Adipose tissue (tissue), 3 donors: Measurements from ENCODE around the gene TMEM41B. TPM values are rescaled to one million over a fixed set of nuclear protein-coding genes. Genes with fewer than 3 reads are reported as not detected.
"Not testable (repeated sequence)": the region's sequence is repeated elsewhere in the genome, so short reads cannot be mapped to it uniquely, and the experiment has no call there.

Source experiments
- H3K27ac ChIP-seq: one replicate; pipeline ENCODE4 v1.5.1; 2013; ENCODE audit warnings: low read depth, low read length
- WGBS, 3 donors: extraction: QIAGEN DNeasy Blood & Tissue Kit; methylation state at CpG; one replicate each; pipeline ENCODE4 v1.1.7; 2013; 5-methylcytosine and 5-hydroxymethylcytosine counted together
- polyA plus RNA-seq, 3 donors: library from polyadenylated mRNA; stranded (reverse); fragments of 200-250 nt; gene quantifications; one replicate each; pipeline ENCODE4 v1.2.3, GENCODE V29; 2013
- donor health status: healthy with polysubstance abuse.
- donor health status: Bipolar disorder and iron deficiency.
- donor health status: healthy.

Gene TMEM41B
- polyA plus RNA-seq, 3 donors = 7.3 to 8.8 (median 8.8) TPM

GRCh38 chr11:9265211-9266131 is 48.9 kb downstream of the TMEM41B start, which contains the start of gene DENND5A:
TSS of gene DENND5A (minus strand) at chr11:9265350. CDS start at chr11:9265069, 281 bp downstream.
- H3K27ac ChIP-seq = peak within 1 kb of the TSS; percentile 94
- WGBS, 3 donors = 5 to 14% (median 9%) methylated on average over 38 to 63 of the region's 63 CpGs

GRCh38 chr11:9264316-9265210 is 49.8 kb downstream of the TMEM41B start:
- 0% methylated on average over 42 to 76 of the region's 76 CpGs for WGBS, 3 donors
- H3K27ac ChIP-seq = peak overlapping the region; percentile 94

- 3 to 18% (median 3%) methylated on average over 8 of the region's 9 CpGs for WGBS, 3 donors
- H3K27ac ChIP-seq = peak overlapping the region; percentile 94
Observed at GRCh38 chr11:9263840-9264315, 50.5 kb downstream of the TMEM41B start.

GRCh38 chr11:9260838-9261146 is 53.6 kb downstream of the TMEM41B start:
- 62 to 78% (median 63%) methylated on average over 2 of the region's 2 CpGs for WGBS, 3 donors
- H3K27ac ChIP-seq = not testable (repeated sequence)

- 57 to 75% (median 62%) methylated on average over 4 of the region's 4 CpGs for WGBS, 3 donors
- no peak overlapping the region for H3K27ac ChIP-seq
Observed at GRCh38 chr11:9259981-9260837, 54.2 kb downstream of the TMEM41B start.

GRCh38 chr11:9258279-9258678 is 56.1 kb downstream of the TMEM41B start:
- H3K27ac ChIP-seq = not testable (repeated sequence)
- WGBS, 3 donors = 92 to 97% (median 93%) methylated on average over 4 of the region's 4 CpGs

- 78 to 91% (median 85%) methylated on average over 3 of the region's 3 CpGs for WGBS, 3 donors
- no peak overlapping the region for H3K27ac ChIP-seq
Observed at GRCh38 chr11:9254416-9254815, 60.0 kb downstream of the TMEM41B start.

- 44 to 81% (median 57%) methylated on average over 3 of the region's 3 CpGs for WGBS, 3 donors
- no peak overlapping the region for H3K27ac ChIP-seq
Observed at GRCh38 chr11:9253086-9253485, 61.3 kb downstream of the TMEM41B start.

GRCh38 chr11:9251311-9251710 is 63.1 kb downstream of the TMEM41B start:
- H3K27ac ChIP-seq = no peak overlapping the region
- WGBS, 3 donors = 76 to 79% (median 78%) methylated on average over 3 of the region's 3 CpGs

- WGBS, 3 donors = 33 to 35% (median 33%) methylated on average over 2 of the region's 2 CpGs
- H3K27ac ChIP-seq = no peak overlapping the region
Observed at GRCh38 chr11:9250139-9250582, 64.2 kb downstream of the TMEM41B start.

- no peak overlapping the region for H3K27ac ChIP-seq
Observed at GRCh38 chr11:9249252-9249651, 65.1 kb downstream of the TMEM41B start.

GRCh38 chr11:9247863-9248262 is 66.5 kb downstream of the TMEM41B start:
- 98 to 100% (median 98%) methylated on average over 3 of the region's 3 CpGs for WGBS, 3 donors

More at GRCh38 chr11:9249252-9249651, 65.1 kb downstream of the TMEM41B start:
- 91 to 96% (median 94%) methylated on average over 7 of the region's 7 CpGs for WGBS, 3 donors

GRCh38 chr11:9236242-9236641 is 78.2 kb downstream of the TMEM41B start:
- not testable (repeated sequence) for H3K27ac ChIP-seq
- 79 to 95% (median 79%) methylated on average over 10 of the region's 10 CpGs for WGBS, 3 donors

More at GRCh38 chr11:9247863-9248262, 66.5 kb downstream of the TMEM41B start:
- no peak overlapping the region for H3K27ac ChIP-seq

GRCh38 chr11:9232482-9232881 is 81.9 kb downstream of the TMEM41B start:
- H3K27ac ChIP-seq = no peak overlapping the region
- 83 to 91% (median 86%) methylated on average over 3 of the region's 3 CpGs for WGBS, 3 donors

GRCh38 chr11:9231848-9232177 is 82.6 kb downstream of the TMEM41B start:
- H3K27ac ChIP-seq = no peak overlapping the region
- 0% methylated on average over 1 of the region's 1 CpG for WGBS, 3 donors
